Liver (tissue), 9 donors: ENCODE results near the gene PTHLH. TPM values are rescaled to one million over a fixed set of nuclear protein-coding genes. Genes with fewer than 3 reads are reported as not detected.

Experiments
- DNase-seq: peaks from one replicate; pipeline ENCODE4 v3.0.0-alpha.2; 2017; ENCODE audit warnings: low spot score
- H3K27ac ChIP-seq, 2 donors: one replicate each; pipeline ENCODE4 v1.7.0; 2013; ENCODE audit warnings: inconsistent platforms in 2 of 2, low read length in 2 of 2, control low read depth in 1 of 2, low read depth in 1 of 2, mild to moderate bottlenecking in 1 of 2
- H3K27me3 ChIP-seq, 4 donors: one replicate each; pipeline versions ENCODE4 v1.6.1 to v1.7.0; 2013; ENCODE audit warnings: low read length in 3 of 4, inconsistent platforms in 1 of 4, mild to moderate bottlenecking in 1 of 4, moderate library complexity in 1 of 4; ENCODE audit not compliant: control insufficient read depth in 4 of 4, insufficient read depth in 4 of 4
- H3K36me3 ChIP-seq, 4 donors: one replicate each; pipeline versions ENCODE4 v1.6.1 to v1.7.0; 2013; ENCODE audit warnings: low read length in 3 of 4, mild to moderate bottlenecking in 3 of 4, low read depth in 1 of 4, moderate library complexity in 1 of 4; ENCODE audit not compliant: control insufficient read depth in 4 of 4, insufficient read depth in 3 of 4
- H3K4me1 ChIP-seq, 4 donors: one replicate each; pipeline versions ENCODE4 v1.6.1 to v1.7.0; 2013; ENCODE audit warnings: low read length in 3 of 4, mild to moderate bottlenecking in 3 of 4, moderate library complexity in 1 of 4; ENCODE audit not compliant: control insufficient read depth in 4 of 4, insufficient read depth in 4 of 4
- H3K4me3 ChIP-seq, 3 donors: one replicate each; pipeline versions ENCODE4 v1.6.1 to v1.7.0; 2013; ENCODE audit warnings: low read length in 3 of 3, control low read depth in 1 of 3, low read depth in 1 of 3, mild to moderate bottlenecking in 1 of 3
- H3K9ac ChIP-seq, 2 donors: one replicate each; pipeline ENCODE4 v1.7.0; 2013; ENCODE audit warnings: low read length in 2 of 2, mild to moderate bottlenecking in 2 of 2, moderate library complexity in 2 of 2, control low read depth in 1 of 2, low read depth in 1 of 2
- H3K9me3 ChIP-seq, 4 donors: one replicate each; pipeline versions ENCODE4 v1.6.1 to v1.7.0; 2013; ENCODE audit warnings: low read length in 3 of 4; ENCODE audit not compliant: control insufficient read depth in 4 of 4
- EGR1 ChIP-seq, 2 donors: IDR thresholded peaks; 2 replicates each; pipeline ENCODE4 v1.6.1; 2016 to 2018; ENCODE audit warnings: antibody characterized with exemption in 2 of 2, low read depth in 2 of 2
- FOXA1 ChIP-seq: IDR thresholded peaks from 2 replicates; pipeline ENCODE4 v1.6.1; 2016; ENCODE audit warnings: antibody characterized with exemption
- GABPA ChIP-seq, 2 donors: IDR thresholded peaks in 1 of 2; conservative IDR thresholded peaks in 1 of 2; 2 replicates each; pipeline ENCODE4 v1.6.1; 2016; ENCODE audit warnings: antibody characterized with exemption in 2 of 2, mild to moderate bottlenecking in 1 of 2, moderate library complexity in 1 of 2
- HNF4A ChIP-seq, 2 donors: conservative IDR thresholded peaks; 2 replicates each; pipeline ENCODE4 v1.6.1; 2016; ENCODE audit warnings: antibody characterized with exemption in 2 of 2, mild to moderate bottlenecking in 2 of 2
- JUND ChIP-seq, 2 donors: IDR thresholded peaks; 2 replicates each; pipeline ENCODE4 v1.6.1; 2016; ENCODE audit warnings: antibody characterized with exemption in 2 of 2
- NR2F2 ChIP-seq: IDR thresholded peaks from 2 replicates; pipeline ENCODE4 v1.6.1; 2016; ENCODE audit warnings: antibody characterized with exemption
- RAD21 ChIP-seq, 2 donors: IDR thresholded peaks; 2 replicates each; pipeline ENCODE4 v1.6.1; 2016; ENCODE audit warnings: antibody characterized with exemption in 2 of 2, mild to moderate bottlenecking in 2 of 2
- RXRA ChIP-seq, 2 donors: IDR thresholded peaks; 2 replicates each; pipeline ENCODE4 v1.6.1; 2017 to 2018; ENCODE audit warnings: antibody characterized with exemption in 2 of 2, mild to moderate bottlenecking in 1 of 2
- TAF1 ChIP-seq: conservative IDR thresholded peaks from 2 replicates; pipeline ENCODE4 v1.6.1; 2016; ENCODE audit warnings: antibody characterized with exemption, mild to moderate bottlenecking
- YY1 ChIP-seq: IDR thresholded peaks from 2 replicates; pipeline ENCODE4 v1.6.1; 2016; ENCODE audit warnings: antibody characterized with exemption, mild to moderate bottlenecking
- WGBS: extraction: QIAGEN DNeasy Blood & Tissue Kit; methylation state at CpG from one replicate; pipeline ENCODE4 v1.1.7; 2013; 5-methylcytosine and 5-hydroxymethylcytosine counted together
- polyA plus RNA-seq, 2 donors: library from polyadenylated mRNA; stranded (reverse) in 1 of 2; unstranded in 1 of 2; fragments of 200-250 nt in 1 of 2; fragments of >200 nt in 1 of 2; fragmentation: Nextera tagmentation in 1 of 2; extraction: Ambion mirVana in 1 of 2; gene quantifications; one replicate each; pipeline versions ENCODE4 v1.2.1 to v1.2.3, GENCODE V29; 2013 to 2015
- total RNA-seq, 2 donors: library from RNA; depleted of rRNA; stranded (reverse); fragments of >200 nt; gene quantifications; one replicate each; pipeline ENCODE4 v1.2.3, GENCODE V29; 2014
- TF ChIP-seq, protein P1 (sequence below): IDR thresholded peaks from 2 replicates; pipeline ENCODE4 v1.6.1; 2016; ENCODE audit warnings: antibody characterized with exemption, mild to moderate bottlenecking
- TF ChIP-seq, protein P2 (sequence below): fragments of 150-350 bp; IDR thresholded peaks from 2 replicates; pipeline ENCODE4 v1.5.1; 2017; ENCODE audit warnings: improper control_type of control experiment, low read depth, low read length; ENCODE audit not compliant: missing input control
- TF ChIP-seq, protein P3 (sequence below): IDR thresholded peaks from 2 replicates; pipeline ENCODE4 v1.6.1; 2016; ENCODE audit warnings: antibody characterized with exemption
- TF ChIP-seq, protein P4 (sequence below): IDR thresholded peaks from 2 replicates; pipeline ENCODE4 v1.6.1; 2016; ENCODE audit warnings: antibody characterized with exemption
- TF ChIP-seq, protein P5 (sequence below): IDR thresholded peaks from 2 replicates; pipeline ENCODE4 v1.6.1; 2016; ENCODE audit warnings: antibody characterized with exemption
- donor health status: healthy.
- donor health status: healthy.
- donor health status: healthy.
- donor health status: healthy.
- donor health status: healthy.

Gene PTHLH
- total and polyA plus RNA-seq, 4 donors = not detected

DNA sequence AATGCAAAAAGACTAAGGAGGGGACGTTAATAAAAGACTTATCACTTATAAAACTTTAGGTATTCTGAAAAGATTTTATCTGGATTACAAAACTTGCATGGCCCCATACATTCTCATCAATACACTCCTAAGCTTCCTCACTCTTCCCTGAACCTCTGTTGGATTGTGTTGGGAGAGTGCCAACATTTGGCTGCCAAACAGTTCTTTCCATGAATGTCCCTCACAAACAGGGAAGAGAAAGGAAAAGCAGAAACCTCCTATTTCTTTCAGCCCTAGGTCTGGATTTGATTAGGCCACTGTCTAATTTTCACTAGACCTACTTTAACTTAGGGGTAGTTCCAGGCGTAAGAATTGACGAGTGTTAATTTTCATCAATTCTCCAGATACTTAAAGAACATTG is 11.7 kb downstream of the PTHLH start:
- Histone ChIP-seq H3K27me3 (peaks cover 0 to 6% (median 0%) of the 10 kb centered on the region in 4 donors), H3K36me3 (no peaks in the 10 kb centered on the region), H3K4me3 (no peak overlapping the region), H3K4me1 (no peaks in the 10 kb centered on the region), H3K9me3 (no peaks in the 10 kb centered on the region), H3K9ac (no peak overlapping the region), H3K27ac (no peak overlapping the region)
- TF ChIP-seq FOXA1 (no peak), YY1 (no peak), RXRA (IDR thresholded peaks at IDR 0.05) (no peak), GABPA (IDR thresholded peaks at IDR 0.05 in 1 of 2, conservative IDR thresholded peaks at IDR 0.05 in 1 of 2) (no peak), JUND (IDR thresholded peaks at IDR 0.05) (no peak), EGR1 (IDR thresholded peaks at IDR 0.05; ENCODE audit: low read depth in 2 of 2) (no peak), RAD21 (IDR thresholded peaks at IDR 0.05) (no peak), HNF4A (conservative IDR thresholded peaks at IDR 0.05) (no peak), NR2F2 (no peak)
- TF ChIP-seq, protein P1, sequence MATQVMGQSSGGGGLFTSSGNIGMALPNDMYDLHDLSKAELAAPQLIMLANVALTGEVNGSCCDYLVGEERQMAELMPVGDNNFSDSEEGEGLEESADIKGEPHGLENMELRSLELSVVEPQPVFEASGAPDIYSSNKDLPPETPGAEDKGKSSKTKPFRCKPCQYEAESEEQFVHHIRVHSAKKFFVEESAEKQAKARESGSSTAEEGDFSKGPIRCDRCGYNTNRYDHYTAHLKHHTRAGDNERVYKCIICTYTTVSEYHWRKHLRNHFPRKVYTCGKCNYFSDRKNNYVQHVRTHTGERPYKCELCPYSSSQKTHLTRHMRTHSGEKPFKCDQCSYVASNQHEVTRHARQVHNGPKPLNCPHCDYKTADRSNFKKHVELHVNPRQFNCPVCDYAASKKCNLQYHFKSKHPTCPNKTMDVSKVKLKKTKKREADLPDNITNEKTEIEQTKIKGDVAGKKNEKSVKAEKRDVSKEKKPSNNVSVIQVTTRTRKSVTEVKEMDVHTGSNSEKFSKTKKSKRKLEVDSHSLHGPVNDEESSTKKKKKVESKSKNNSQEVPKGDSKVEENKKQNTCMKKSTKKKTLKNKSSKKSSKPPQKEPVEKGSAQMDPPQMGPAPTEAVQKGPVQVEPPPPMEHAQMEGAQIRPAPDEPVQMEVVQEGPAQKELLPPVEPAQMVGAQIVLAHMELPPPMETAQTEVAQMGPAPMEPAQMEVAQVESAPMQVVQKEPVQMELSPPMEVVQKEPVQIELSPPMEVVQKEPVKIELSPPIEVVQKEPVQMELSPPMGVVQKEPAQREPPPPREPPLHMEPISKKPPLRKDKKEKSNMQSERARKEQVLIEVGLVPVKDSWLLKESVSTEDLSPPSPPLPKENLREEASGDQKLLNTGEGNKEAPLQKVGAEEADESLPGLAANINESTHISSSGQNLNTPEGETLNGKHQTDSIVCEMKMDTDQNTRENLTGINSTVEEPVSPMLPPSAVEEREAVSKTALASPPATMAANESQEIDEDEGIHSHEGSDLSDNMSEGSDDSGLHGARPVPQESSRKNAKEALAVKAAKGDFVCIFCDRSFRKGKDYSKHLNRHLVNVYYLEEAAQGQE = no peak
- TF ChIP-seq, protein P2, sequence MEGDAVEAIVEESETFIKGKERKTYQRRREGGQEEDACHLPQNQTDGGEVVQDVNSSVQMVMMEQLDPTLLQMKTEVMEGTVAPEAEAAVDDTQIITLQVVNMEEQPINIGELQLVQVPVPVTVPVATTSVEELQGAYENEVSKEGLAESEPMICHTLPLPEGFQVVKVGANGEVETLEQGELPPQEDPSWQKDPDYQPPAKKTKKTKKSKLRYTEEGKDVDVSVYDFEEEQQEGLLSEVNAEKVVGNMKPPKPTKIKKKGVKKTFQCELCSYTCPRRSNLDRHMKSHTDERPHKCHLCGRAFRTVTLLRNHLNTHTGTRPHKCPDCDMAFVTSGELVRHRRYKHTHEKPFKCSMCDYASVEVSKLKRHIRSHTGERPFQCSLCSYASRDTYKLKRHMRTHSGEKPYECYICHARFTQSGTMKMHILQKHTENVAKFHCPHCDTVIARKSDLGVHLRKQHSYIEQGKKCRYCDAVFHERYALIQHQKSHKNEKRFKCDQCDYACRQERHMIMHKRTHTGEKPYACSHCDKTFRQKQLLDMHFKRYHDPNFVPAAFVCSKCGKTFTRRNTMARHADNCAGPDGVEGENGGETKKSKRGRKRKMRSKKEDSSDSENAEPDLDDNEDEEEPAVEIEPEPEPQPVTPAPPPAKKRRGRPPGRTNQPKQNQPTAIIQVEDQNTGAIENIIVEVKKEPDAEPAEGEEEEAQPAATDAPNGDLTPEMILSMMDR = no peak
- TF ChIP-seq, protein P3, sequence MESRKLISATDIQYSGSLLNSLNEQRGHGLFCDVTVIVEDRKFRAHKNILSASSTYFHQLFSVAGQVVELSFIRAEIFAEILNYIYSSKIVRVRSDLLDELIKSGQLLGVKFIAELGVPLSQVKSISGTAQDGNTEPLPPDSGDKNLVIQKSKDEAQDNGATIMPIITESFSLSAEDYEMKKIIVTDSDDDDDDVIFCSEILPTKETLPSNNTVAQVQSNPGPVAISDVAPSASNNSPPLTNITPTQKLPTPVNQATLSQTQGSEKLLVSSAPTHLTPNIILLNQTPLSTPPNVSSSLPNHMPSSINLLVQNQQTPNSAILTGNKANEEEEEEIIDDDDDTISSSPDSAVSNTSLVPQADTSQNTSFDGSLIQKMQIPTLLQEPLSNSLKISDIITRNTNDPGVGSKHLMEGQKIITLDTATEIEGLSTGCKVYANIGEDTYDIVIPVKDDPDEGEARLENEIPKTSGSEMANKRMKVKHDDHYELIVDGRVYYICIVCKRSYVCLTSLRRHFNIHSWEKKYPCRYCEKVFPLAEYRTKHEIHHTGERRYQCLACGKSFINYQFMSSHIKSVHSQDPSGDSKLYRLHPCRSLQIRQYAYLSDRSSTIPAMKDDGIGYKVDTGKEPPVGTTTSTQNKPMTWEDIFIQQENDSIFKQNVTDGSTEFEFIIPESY = no peak
- TF ChIP-seq, protein P4, sequence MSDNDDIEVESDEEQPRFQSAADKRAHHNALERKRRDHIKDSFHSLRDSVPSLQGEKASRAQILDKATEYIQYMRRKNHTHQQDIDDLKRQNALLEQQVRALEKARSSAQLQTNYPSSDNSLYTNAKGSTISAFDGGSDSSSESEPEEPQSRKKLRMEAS = no peak
- 92% methylated on average over 3 of the region's 3 CpGs for WGBS
- no peak for DNase-seq

DNA sequence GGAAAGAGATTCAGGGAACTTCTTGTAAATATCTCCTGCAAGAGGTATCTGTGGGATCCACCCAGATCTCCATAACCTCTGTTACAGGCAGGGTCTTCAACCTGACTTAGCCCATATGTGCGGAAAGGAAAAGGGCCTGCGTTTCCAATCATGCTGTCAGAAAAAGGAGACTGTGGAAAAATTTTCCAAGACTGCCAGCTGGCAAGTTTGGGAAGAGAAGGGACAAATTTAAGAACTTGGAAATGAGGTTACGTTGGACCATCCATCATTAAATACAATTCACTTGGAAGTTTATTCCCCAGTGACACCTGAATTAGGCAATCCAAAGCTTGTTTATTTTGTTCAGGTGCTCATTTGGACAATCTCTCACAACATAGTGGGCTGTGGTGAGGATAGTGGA is 13.9 kb downstream of the PTHLH start:
- DNase-seq = no peak
- 92% methylated on average over 3 of the region's 3 CpGs for WGBS
- no peak overlapping the region for H3K4me3 ChIP-seq
- H3K4me1 ChIP-seq = no peaks in the 10 kb centered on the region
- H3K27me3 ChIP-seq = peaks cover 0 to 6% (median 0%) of the 10 kb centered on the region in 4 donors
- H3K27ac ChIP-seq = no peak overlapping the region
- H3K9me3 ChIP-seq = no peaks in the 10 kb centered on the region
- H3K9ac ChIP-seq = no peak overlapping the region
- H3K36me3 ChIP-seq = no peaks in the 10 kb centered on the region
- TF ChIP-seq EGR1 (IDR thresholded peaks at IDR 0.05; ENCODE audit: low read depth in 2 of 2) (no peak), HNF4A (conservative IDR thresholded peaks at IDR 0.05) (no peak), RXRA (IDR thresholded peaks at IDR 0.05) (no peak), JUND (IDR thresholded peaks at IDR 0.05) (no peak), TAF1 (no peak)
- TF ChIP-seq, protein P2 = no peak
- TF ChIP-seq, protein P1 = no peak
- TF ChIP-seq, protein P3 = no peak
- TF ChIP-seq, protein P5, sequence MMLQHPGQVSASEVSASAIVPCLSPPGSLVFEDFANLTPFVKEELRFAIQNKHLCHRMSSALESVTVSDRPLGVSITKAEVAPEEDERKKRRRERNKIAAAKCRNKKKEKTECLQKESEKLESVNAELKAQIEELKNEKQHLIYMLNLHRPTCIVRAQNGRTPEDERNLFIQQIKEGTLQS = no peak
